SW480 (cell line): ENCODE measurements around the gene FOXN1.
A peak's percentile ranks its signal among the peaks of the same experiment; 100 is the strongest.

Source experiments
- DNase-seq: peaks from one replicate; pipeline ENCODE4 v3.0.0-alpha.2; 2016; ENCODE audit warnings: low spot score

FOXN1 gene

DNA sequence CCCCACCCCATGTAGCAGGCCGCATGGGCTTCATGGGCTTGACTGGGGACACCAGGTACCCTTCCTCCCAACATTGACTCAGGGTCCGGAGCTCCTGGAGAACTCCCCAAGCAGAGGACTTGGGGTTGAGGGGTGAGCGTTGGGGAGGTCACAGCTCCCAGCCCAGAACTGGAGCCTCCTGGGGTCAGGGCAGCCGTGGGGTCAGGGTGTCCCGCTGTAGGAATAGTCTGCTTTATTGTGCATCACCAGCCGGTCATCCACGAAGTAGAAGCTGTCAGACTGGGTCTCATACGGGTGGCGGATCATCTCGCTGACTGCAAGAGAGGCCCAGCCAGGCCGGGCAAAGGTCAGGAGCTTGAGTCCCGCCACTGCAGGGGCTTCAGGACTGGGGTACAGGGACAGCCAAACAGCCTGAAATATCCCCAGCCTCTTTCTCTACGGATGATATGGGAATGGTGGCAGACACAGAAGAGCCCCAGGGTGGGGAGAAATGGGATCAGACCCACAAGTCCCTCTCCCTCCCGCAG lies 41.0 kb downstream of the FOXN1 start:
- no peak for DNase-seq

DNA sequence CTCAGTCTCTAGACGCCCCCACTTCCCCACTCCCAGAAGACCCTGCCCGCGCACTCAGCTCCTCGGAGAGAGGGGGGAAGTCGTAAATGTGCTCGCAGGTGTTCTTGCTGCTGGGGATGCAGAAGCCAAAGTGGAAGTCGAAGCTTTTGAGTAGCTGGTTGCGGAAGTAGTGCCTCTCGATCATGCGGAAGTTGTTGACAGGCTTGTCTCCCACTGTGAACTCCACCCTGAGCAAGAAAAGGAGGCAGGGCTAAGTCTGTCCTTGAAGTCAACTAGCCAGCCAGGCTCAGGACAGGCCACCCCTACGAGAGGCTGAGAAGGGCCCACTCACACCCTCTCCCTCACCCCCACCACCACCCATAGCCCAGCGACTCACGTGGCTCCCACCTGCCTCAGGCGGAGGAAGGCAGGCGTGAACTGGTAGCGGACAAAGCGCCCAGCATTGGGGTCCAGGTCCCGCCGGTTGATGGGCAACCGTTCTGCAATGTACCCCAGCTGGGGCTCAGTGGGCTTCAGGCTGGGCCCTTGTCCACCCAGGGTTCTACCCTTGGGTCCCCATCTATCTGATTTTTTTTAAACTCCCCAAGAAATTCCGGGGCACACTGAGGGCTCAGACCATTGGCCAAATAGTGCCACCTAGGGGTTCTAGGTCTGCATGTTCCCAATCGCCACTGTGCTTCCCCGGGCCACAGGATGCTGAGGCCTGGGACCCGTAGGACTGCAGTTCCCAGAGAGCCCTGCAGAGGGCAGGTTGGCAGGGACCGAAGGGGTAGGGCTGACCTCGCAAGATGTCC lies 41.7 kb downstream of the FOXN1 start:
- DNase-seq, result peak; percentile 63

GRCh38 chr17:28548417-28549130 lies 42.4 kb downstream of the FOXN1 start:
- DNase-seq, result no peak

GRCh38 chr17:28549236-28550132 lies 43.3 kb downstream of the FOXN1 start:
- DNase-seq, result no peak

GRCh38 chr17:28550858-28551257 lies 44.7 kb downstream of the FOXN1 start:
- DNase-seq, result no peak

DNA sequence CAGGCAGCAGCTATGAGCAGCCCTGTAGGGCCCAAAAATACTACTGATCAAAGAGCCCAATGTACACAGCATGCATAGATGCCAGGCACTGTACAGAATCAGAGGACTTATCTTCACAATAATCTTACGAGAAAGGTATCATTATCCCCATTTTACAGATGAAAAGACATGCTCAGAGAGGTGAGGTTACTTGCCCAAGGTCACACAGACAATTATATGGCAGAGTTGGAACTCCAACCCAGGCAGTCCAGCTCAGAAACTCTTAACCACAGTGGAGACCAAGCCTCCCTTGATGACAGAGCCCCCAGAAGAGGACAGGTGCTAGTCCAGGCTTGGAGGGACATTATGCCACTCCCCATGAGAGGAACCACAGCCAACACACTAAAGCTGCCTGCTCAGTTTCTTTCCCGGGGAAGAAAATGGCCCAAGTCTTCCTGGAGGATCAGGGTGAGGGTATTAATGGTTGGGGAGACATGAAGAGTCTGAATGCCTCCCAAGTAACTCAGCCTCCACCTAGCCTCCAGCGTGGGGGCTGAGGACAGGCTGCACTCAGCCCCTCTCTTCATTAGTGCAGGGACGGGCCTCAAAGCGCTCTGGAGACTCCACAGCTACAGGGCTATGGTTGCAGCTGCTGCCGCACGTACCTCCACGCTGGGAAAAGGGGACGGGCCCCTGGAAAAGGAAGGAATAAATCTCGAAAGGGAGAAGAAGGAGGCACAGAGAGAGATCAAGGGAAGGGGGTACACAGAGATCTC lies 45.5 kb downstream of the FOXN1 start:
- DNase-seq, result no peak

GRCh38 chr17:28552176-28552999 lies 46.2 kb downstream of the FOXN1 start, which contains the start of gene UNC119:
TSS of gene UNC119 (minus strand) at chr17:28552624. CDS start at chr17:28552557, 67 bp downstream.
- peak; percentile 70 for DNase-seq

DNA sequence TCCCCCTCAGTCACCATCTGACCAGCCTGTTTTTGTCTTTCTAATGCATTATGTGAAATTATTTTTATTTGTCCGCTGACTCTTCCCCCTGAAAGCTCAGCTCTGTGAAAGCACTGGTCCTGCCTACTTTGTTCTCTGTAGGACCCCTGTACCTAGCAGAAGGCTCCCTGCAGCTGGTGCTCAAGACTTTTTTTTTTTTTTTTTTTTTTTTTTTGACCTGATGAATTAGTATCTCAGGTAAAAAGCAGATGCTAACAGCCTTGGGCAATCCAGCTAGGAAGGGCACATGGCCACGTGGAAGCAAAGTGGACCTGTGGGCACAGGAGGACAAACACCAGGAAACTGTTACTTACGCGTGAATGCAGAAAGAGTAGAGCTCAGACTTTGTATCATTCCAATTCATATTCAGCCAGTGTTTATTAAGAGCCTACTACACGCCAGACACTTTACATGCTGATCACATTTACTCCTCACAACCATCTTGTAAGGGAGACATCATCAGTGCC lies 46.9 kb downstream of the FOXN1 start:
- DNase-seq, result no peak

- DNase-seq, result peak; percentile 51
Observed at GRCh38 chr17:28554565-28554964, 48.4 kb downstream of the FOXN1 start.

DNA sequence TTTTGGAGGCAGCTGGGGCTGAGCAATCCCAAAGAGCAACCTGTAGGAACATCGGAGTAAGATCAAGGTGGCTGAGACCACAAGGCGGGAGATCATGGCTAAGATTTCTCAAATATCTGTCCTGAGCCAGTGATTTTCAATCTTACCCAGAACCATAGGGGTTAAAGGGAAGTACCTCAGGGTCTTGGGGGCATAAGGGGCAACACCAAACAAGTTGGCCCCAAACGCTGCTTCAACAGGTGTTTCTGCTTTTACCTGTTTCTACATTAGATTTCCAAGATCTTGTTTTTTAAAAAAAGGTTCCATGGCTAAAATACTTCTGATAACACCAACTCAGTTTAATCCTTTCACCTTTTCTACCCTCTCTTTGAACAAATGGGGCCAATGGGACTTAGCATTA lies 48.9 kb downstream of the FOXN1 start:
- no peak for DNase-seq

GRCh38 chr17:28563475-28563874 lies 57.3 kb downstream of the FOXN1 start:
- peak; percentile 43 for DNase-seq

GRCh38 chr17:28567604-28568003 lies 61.5 kb downstream of the FOXN1 start:
- DNase-seq, result no peak

DNA sequence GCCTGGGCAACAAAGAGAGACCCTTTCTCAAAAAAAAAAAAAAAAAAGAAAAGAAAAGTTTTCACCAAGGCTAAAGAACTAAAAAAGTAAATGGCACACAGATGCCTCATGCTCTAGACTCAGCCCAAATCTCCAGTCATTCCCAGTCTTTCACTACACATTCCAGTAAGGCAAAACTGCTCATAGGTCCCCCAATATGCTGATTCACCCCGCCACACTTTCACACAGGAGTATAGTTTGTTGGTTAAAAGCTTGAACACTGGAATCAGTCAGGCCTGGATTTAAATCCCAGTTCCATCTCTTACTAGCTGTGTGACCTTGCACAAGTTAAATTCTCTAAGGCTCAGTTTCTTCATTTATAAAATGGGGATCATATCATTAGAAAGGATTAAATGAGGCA lies 63.3 kb downstream of the FOXN1 start:
- DNase-seq, result no peak

DNA sequence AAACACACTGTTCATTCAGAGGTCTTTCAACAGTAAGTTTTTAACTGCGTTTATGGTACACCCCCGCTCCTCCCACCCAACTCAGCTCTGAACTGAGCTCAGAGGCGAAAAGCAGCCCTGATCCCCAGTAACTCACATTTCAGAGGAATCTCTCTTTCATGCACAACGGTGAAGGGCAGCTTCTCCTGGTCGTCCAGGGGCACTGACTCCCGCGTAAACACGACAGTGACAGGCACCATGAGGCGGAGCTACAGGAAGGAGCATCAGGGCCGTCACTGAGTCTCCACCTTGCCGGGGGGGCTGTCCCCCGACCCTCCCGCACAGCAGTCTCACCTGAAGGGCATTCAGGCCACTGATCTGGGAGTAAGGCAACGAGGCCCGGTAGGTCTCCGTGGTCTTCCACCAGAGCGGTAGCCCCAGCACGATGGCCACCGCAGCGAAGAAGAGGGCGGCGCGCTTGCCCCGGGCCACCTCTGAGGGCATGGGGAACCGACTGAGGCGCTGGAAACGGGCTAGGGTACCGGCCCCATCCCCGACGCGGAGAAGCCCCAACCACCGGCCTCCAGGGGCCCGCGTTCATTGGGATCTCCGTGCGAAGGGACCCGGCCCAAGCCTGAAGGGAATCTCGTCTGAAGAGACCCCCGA lies 64.7 kb downstream of the FOXN1 start:
- DNase-seq, result peak; percentile 62

DNA sequence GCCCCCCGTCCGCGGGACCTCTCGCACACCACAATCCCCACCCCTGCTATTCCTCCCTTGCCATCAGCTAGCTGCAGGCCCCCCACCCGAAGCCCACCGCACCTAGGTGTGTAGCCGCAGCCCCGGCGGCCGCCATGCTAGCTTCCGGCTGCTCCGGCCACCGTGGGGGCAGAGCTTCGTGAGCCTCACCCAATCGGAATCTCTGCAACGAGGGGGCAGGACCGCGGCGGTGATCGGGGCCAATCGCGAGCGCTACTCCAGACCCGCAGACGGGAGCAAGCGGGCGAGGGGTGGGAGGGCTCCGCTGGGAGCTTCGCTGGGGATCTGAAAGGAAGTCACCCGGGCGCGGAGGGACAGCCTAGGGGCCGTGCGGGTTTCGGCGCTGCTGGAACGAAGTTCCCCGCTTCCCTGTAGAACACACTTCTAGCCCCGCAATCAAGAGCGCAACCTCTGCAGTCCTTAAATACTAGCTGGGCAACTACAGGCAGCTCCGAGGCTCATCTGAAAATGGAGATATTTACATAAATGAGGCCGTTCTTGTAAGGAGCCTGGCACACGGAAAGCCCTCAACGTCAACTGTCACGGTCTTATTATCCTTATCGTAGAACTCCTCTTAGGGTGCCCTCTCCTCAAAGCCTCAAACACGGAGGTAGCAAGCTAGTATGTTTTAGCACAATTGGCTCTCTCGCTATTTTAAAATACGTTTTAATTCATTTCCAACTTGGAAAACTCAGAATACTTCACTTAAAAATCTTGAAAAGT lies 65.4 kb downstream of the FOXN1 start, which contains the start of gene PIGS:
Gene PIGS, minus strand, starts transcription at position 164 of the 762 bp plus-strand sequence. Its CDS starts 28 bp downstream, at position 136.
- DNase-seq, result peak; percentile 93

DNA sequence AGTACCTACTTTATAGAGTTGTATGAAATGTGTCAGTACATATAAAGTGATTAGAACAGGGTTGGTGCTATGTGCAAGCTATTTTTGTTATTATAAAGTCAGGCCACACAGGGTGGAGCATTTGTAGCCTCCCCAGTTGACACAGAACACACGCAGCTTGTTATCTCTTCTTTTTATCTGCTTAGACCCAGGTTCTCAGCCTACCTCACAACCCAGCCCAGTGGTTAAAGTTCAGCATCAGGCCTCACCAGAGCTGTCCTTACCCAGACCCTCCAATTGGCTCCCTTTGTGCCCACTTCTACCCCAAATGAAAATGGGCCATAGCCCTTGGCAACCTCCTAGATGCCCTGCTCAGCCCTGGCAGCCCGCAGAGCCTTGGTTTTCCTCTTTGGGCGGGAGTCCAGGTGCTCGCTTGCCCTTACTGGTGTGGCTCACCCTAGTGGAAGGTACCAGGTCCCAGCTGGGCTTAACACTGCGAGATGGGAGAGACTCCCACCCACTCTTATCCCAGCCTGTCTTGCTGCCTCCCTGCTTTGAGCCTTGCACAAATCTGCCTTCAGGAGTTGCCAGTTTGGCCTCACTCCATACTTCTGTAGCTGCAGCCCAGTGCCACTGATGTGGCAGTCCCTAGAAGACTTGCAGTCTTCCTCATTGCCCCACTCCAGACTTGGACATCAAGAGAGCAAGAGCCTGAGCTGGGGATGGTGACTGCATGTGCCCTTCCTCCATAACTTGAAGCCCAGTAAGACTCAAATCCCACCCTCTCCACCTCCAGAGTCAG lies 66.3 kb downstream of the FOXN1 start:
- no peak for DNase-seq

DNA sequence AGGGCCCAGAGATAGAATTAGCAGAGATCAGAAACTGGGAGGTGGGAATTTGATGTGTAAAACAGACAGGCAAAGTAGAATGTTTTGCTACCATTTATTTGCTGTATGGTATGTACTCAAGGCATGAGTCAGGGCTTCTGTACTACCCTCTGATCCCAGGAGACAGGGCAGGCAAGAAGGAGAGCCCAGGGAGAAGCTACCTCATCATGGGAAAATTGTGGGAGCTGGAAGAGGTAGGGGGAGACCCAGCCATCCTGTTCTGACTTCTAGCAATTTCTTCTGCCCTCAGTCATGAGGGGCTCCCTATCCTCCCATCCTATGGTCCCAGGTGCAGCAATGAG lies 66.9 kb downstream of the FOXN1 start:
- DNase-seq, result no peak

DNA sequence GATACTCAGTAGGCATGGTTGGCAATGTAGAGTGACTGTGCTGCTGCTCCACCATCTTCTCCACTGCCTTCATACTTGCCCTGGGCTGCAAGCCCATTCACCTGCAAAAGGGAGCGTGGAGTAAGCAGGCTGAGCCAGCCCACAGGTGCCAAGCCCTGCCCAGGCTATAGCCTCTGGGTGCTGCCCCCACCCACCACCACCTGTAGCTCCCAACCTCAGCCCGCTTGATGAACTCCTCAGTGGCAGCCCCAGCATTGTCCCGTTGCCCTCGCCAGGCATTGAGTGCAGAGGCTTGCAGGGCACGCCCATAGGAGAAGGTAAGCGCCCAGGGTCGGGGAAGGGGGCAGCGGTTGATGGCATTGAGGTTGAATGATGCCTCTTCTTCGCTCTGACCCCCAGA lies 67.4 kb downstream of the FOXN1 start:
- no peak for DNase-seq
